Measurements from ENCODE around the gene AFF3. TPM values are rescaled to one million over a fixed set of nuclear protein-coding genes. Genes with fewer than 3 reads are reported as not detected.

AFF3 gene
- total and polyA plus RNA-seq, 7 donors: 0.46 to 25.0 (median 18.6) TPM

DNA sequence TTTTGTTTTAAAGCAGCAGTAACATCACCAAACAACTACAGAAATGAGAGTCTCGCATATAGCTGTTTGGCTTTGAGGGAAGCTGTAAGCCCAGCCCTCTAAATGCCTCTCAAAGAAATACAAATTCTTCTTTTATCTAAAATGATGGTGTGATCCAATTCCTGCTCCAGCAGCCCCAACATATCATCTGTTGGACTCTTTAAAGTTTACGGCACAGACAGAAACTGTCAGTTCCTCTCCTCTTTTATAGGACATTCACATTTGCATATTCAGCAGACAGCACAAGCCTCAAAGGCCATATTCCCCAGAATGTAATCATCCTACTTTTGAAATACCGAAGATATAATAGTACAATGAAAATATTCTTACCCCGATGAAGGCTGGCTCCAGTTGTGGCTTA is 435.7 kb downstream of the AFF3 start:
- intact Hi-C loops (cut with DNase I): no loop called here
- DNase-seq: no peak
- H3K9me3 ChIP-seq: no peaks in the 10 kb centered on the region
- WGBS, 2 donors: 76 to 78% methylated on average over 4 of the region's 4 CpGs
- H3K36me3 ChIP-seq: no peaks in the 10 kb centered on the region
- H3K4me1 ChIP-seq: peaks cover 0 to 42% (median 28%) of the 10 kb centered on the region in 4 donors
- no peak for TF ChIP-seq POLR2A (IDR thresholded peaks at IDR 0.05)
- no peak for TF ChIP-seq POLR2AphosphoS5 (IDR thresholded peaks at IDR 0.05)
- no peak for TF ChIP-seq CTCF (IDR thresholded peaks at IDR 0.05)
- no peak for TF ChIP-seq EP300 (IDR thresholded peaks at IDR 0.05)
- H3K27ac ChIP-seq: peak overlapping the region in 3 of 4 donors; percentile 21 to 61 (median 41)
- H3K4me3 ChIP-seq: no peak overlapping the region
- H3K27me3 ChIP-seq: no peaks in the 10 kb centered on the region

- Histone ChIP-seq H3K9me3 (no peaks in the 10 kb centered on the region), H3K4me1 (peaks cover 0 to 14% (median 4%) of the 10 kb centered on the region in 4 donors), H3K36me3 (no peaks in the 10 kb centered on the region), H3K27ac (no peak overlapping the region), H3K4me3 (no peak overlapping the region), H3K27me3 (no peaks in the 10 kb centered on the region)
- WGBS, 2 donors: 77 to 87% methylated on average over 7 of the region's 7 CpGs
- TF ChIP-seq EP300 (IDR thresholded peaks at IDR 0.05) (no peak), POLR2A (IDR thresholded peaks at IDR 0.05) (no peak), POLR2AphosphoS5 (IDR thresholded peaks at IDR 0.05) (no peak), CTCF (IDR thresholded peaks at IDR 0.05) (no peak)
- DNase-seq: no peak
- intact Hi-C loops (cut with DNase I): no loop called here
Measured at GRCh38 chr2:99701503-99701902, 440.9 kb downstream of the AFF3 start.

DNA sequence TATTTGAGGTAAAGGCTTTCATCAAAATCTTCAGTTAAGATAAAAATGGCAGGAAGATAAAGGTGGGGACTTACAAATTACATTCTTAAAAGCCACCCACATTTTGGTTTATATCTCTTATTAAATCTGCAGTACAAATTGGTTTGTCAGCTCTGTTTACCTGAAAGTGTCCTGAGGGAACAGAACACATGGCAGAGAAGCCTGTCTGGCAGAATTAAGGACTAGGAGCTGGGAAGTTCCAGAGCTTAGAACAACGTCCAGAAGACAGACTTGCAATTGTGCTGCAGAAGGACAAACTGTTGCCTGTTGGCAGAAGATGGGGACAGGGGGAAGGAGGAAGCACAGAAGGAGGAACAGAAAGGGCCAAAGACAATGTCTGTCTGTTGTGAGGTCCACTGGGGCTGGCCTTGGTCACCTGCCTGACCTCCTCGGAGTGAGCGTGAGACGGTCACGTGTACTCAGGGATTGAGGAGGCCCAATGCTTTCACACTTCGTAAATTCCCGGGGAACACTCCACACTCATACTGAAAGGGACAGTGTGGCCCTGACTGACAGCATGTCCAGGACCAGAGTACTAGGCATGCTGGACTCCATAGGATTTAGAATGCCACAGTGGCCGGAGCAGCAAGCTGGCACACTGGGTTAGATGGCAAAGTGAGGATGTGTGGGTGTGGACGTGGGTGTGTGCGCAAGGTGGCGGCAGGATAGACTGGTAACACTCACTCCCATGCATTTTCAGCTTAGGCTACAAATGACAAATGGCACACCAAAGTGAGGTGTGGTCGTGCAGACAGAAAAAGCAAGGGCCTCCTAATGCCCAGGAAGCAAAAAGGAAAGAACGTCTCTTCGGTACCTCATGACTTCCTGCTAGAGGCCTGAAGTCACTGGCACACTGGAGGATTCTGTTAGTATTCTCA is 441.6 kb downstream of the AFF3 start:
- Histone ChIP-seq H3K27ac (no peak overlapping the region), H3K9me3 (no peaks in the 10 kb centered on the region), H3K27me3 (no peaks in the 10 kb centered on the region), H3K4me1 (peaks cover 0 to 12% (median 3%) of the 10 kb centered on the region in 4 donors), H3K4me3 (no peak overlapping the region), H3K36me3 (no peaks in the 10 kb centered on the region)
- TF ChIP-seq POLR2AphosphoS5 (IDR thresholded peaks at IDR 0.05) (no peak), EP300 (IDR thresholded peaks at IDR 0.05) (no peak), POLR2A (IDR thresholded peaks at IDR 0.05) (no peak)
- intact Hi-C loops (cut with DNase I): no loop called here
- no peak for DNase-seq
- WGBS, 2 donors: 91% methylated on average over 14 of the region's 14 CpGs

- Histone ChIP-seq H3K36me3 (no peaks in the 10 kb centered on the region), H3K27ac (no peak overlapping the region), H3K9me3 (no peaks in the 10 kb centered on the region), H3K27me3 (no peaks in the 10 kb centered on the region), H3K4me1 (peaks cover 0 to 12% (median 3%) of the 10 kb centered on the region in 4 donors), H3K4me3 (no peak overlapping the region)
- no peak for DNase-seq
- TF ChIP-seq POLR2AphosphoS5 (IDR thresholded peaks at IDR 0.05): no peak
- no peak for TF ChIP-seq POLR2A (IDR thresholded peaks at IDR 0.05)
- TF ChIP-seq EP300 (IDR thresholded peaks at IDR 0.05): no peak
- TF ChIP-seq CTCF (IDR thresholded peaks at IDR 0.05): no peak
- WGBS, 2 donors: 88 to 94% methylated on average over 2 of the region's 2 CpGs
- intact Hi-C loops (cut with DNase I): no loop called here
Measured at GRCh38 chr2:99698896-99699295, 443.5 kb downstream of the AFF3 start.

GRCh38 chr2:99697811-99698568 is 444.4 kb downstream of the AFF3 start:
- Histone ChIP-seq H3K4me1 (peaks cover 0 to 12% (median 3%) of the 10 kb centered on the region in 4 donors), H3K4me3 (no peak overlapping the region), H3K27me3 (no peaks in the 10 kb centered on the region), H3K9me3 (no peaks in the 10 kb centered on the region), H3K36me3 (no peaks in the 10 kb centered on the region), H3K27ac (no peak overlapping the region)
- no peak for TF ChIP-seq POLR2A (IDR thresholded peaks at IDR 0.05)
- no peak for TF ChIP-seq POLR2AphosphoS5 (IDR thresholded peaks at IDR 0.05)
- intact Hi-C loops (cut with DNase I): no loop called here
- DNase-seq: no peak
